ENCODE data around the gene CELF5.

The CELF5 gene

GRCh38 chr19:3224346-3225168 is at the start of gene CELF5:
Gene CELF5, plus strand, starts transcription at chr19:3224661. Its CDS starts 79 bp downstream, at chr19:3224740.
- DNase-seq (ENCODE audit: low read depth) = peak; percentile 37

DNA sequence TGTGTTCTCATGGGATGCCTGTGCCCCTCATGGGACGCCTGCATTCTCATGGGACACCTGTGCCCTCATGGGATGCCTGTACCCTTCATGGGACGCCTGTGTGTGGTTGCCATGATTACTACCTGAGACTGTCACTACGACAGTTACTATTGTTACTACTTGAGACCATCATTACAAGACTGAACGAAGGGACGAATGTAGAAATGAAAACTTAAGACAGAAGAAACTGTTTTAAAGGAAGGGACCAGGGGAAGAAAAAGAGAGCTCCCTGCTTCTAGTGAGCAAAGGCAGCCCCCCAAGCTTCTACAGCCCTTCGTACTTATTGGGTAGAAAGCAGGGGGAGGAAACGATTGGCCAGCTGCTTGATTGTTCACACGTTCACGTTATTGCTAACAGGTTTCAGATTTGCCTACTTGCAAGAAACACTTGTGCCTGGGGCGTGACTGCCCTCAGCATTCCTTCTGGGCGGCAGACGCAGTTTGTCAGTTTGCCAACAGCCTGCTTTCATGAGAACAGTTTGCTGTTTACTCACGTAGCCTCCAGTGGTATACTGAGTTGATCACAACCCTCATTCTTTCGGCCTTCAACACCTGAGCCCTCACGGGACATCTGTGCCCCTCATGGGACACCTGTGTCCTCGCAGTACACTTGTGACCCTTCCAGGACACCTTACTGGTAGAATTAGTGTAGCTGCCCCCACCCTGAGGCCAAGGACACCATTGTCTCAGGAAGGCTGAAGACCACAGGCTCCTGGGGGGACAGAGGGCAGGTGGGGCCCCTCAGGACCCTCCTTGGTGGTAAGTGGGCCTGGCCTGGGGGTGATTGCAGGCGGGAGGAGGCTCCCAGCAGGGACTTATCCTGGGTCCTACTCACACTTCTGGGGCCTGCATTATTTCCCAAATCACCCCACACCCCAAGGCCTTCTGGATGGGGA is 48.4 kb upstream of the CELF5 start:
- no peak for DNase-seq (ENCODE audit: low read depth)

DNA sequence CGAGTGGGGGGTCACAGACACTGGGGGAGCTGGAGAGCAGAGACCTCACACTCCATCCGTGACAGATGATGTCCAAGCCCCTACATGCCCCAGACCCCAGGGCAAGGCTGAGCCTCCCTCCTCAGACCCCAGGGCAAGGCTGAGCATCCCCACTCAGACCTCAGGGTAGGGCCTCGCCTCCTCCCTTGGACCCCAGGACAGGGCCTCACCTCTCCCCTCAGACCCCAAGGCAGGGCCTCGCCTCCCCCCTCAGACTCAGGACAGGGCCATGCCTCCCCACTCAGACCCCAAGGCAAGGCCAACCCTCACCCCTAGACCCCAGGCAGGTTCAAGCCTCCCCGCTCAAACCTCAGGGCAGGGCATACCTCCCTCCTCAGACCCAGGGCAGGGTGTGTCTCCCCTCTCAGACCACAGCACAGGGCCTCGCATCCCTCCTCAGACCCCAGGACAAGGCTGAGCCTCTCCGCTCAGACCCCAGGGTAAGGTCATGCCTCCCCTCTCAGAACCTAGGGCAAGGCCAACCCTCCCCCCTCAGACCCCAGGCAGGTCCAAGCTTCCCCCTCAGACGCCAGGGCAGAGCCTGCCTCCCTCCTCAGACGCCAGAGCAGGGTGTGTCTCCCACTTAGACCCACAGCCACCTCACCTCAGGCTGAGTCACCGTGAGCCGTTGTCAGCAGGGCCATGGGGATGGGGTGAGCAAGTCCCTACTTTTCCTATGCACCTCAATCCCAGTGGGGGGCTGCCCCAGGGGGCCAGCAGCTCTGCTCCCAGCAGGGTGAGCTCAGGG is 47.6 kb upstream of the CELF5 start:
- DNase-seq (ENCODE audit: low read depth) = no peak

- DNase-seq (ENCODE audit: low read depth) = no peak
Observed at GRCh38 chr19:3178377-3178972, 46.0 kb upstream of the CELF5 start, which contains the start of gene S1PR4. Gene S1PR4, plus strand, starts transcription at chr19:3178769. Its CDS starts 24 bp downstream, at chr19:3178793.

DNA sequence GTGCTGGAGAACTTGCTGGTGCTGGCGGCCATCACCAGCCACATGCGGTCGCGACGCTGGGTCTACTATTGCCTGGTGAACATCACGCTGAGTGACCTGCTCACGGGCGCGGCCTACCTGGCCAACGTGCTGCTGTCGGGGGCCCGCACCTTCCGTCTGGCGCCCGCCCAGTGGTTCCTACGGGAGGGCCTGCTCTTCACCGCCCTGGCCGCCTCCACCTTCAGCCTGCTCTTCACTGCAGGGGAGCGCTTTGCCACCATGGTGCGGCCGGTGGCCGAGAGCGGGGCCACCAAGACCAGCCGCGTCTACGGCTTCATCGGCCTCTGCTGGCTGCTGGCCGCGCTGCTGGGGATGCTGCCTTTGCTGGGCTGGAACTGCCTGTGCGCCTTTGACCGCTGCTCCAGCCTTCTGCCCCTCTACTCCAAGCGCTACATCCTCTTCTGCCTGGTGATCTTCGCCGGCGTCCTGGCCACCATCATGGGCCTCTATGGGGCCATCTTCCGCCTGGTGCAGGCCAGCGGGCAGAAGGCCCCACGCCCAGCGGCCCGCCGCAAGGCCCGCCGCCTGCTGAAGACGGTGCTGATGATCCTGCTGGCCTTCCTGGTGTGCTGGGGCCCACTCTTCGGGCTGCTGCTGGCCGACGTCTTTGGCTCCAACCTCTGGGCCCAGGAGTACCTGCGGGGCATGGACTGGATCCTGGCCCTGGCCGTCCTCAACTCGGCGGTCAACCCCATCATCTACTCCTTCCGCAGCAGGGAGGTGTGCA is 45.3 kb upstream of the CELF5 start:
- no peak for DNase-seq (ENCODE audit: low read depth)

DNA sequence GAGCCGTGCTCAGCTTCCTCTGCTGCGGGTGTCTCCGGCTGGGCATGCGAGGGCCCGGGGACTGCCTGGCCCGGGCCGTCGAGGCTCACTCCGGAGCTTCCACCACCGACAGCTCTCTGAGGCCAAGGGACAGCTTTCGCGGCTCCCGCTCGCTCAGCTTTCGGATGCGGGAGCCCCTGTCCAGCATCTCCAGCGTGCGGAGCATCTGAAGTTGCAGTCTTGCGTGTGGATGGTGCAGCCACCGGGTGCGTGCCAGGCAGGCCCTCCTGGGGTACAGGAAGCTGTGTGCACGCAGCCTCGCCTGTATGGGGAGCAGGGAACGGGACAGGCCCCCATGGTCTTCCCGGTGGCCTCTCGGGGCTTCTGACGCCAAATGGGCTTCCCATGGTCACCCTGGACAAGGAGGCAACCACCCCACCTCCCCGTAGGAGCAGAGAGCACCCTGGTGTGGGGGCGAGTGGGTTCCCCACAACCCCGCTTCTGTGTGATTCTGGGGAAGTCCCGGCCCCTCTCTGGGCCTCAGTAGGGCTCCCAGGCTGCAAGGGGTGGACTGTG is 44.6 kb upstream of the CELF5 start:
- no peak for DNase-seq (ENCODE audit: low read depth)

GRCh38 chr19:3183721-3184641 is 40.5 kb upstream of the CELF5 start:
- DNase-seq (ENCODE audit: low read depth) = no peak

DNA sequence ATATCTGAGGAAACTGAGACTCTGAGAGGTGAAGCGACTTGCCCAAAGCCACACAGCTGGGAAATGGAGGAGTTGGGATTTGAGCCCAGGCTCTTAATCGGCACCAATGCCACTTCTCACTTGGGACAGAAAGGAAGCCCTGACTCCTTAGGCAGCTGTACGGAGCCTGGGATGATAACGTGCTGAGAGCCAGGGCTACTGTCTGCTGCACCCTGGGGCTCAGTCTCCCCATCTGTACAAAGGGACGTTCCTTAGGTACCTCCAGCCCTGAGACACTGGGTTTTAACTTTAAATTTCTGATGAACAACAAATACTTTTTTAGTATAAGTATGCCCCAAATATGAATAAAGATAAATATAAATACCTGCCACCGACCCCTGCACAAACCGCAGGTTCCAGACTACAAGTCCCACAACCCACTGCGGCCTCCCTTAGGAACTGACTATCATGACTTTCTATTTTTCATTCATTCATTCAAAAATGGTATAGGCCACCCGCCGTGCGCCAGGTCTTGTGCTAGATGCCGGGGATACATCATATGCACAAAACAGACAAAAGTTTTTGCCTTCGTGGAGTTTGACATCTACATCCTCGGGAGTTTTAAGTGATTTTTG is 39.5 kb upstream of the CELF5 start:
- DNase-seq (ENCODE audit: low read depth) = peak; percentile 35

- peak; percentile 90 for DNase-seq (ENCODE audit: low read depth)
Observed at GRCh38 chr19:3185461-3186159, 38.9 kb upstream of the CELF5 start, which contains the start of gene NCLN. Gene NCLN, plus strand, starts transcription at chr19:3185930. Its CDS starts 101 bp downstream, at chr19:3186031.

- DNase-seq (ENCODE audit: low read depth) = no peak
Observed at GRCh38 chr19:3186160-3186688, 38.2 kb upstream of the CELF5 start.

GRCh38 chr19:3186891-3187661 is 37.4 kb upstream of the CELF5 start:
- no peak for DNase-seq (ENCODE audit: low read depth)

DNA sequence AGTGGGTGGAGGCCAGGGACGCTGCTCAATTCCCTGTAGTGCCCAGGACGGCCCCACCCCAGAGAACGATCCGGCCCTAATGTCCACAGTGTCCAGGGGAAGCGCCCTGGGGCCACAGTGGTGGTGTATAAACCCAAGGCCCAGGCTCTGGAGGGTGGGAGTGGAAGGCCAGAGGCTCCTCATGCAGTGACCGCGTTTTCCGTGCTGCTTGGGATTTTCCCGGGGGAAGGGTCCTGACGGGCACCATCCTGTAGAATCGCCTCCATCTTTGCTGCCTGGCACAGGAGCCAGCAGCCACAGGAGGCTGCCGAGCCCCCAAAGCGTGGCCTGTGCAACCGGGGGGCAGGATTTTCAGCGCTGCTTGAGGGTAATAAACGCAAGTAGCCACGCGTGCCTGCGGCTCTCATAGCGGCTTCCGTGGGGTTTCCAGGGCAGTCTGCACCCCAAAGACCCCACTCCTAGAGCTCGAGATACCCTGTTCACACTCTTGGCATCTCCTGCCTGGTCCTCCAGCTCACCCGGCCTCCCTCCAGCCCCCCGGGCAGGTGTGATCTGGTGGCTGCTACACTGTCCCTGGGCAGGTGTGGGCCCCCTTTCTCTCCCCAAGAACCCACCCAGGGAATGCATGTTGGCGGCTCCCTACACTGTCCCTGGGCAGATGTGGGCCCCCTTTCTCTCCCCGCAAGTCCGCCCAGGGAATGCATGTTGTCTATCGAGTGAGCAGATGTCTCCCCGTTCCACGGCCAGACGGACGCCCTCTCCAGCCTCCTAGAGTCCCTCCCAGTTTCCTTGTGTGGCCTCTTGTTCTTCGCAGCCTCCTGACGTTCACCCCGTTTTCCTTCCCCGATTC is 36.6 kb upstream of the CELF5 start:
- DNase-seq (ENCODE audit: low read depth) = no peak

DNA sequence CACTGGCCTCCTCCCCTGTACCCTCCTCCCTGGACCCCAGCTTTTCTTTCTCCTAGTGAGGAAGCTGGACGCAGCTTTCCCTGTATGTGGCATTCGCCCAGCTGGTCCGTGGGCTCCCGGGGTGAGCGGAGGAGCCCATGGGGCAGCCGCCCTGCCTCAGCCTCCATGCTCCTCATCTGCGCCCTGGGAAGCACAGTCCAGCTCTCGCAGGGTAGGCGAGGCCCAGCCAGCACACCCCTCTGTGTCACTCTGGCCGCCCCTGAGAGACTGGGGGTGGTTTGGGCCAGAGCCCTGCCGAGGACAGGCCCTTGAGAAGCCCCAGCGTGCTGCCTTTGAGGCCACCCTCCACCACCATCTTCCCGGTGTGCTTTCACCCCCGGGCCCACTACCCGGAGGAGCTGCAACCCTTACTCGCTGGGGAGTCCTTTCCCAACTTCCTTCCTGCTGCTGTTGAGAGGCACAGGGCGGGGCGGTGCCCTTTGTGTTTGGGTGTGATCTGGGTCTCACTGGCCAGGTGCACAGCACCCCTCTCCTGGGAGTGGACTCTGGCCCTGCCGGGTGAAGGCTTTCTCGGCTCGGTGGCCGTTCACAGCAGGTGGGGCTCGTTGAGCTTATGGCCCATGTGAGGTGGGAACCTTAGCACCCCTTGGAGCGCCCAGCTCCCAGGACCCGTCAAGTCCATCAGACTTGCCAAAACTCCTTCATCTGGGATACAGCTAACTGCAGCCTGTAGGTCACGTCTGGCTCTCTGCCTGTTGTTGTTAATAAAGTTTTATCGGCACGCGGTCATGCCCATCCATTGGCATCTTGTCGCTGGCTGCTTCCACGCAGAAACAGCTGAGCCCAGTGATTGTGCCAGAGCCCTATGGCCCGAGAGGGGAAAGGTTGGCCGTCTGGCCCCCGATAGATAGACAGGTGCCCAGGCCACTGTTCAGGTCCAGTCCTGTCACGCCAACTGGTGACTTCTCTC is 35.5 kb upstream of the CELF5 start:
- DNase-seq (ENCODE audit: low read depth) = no peak

DNA sequence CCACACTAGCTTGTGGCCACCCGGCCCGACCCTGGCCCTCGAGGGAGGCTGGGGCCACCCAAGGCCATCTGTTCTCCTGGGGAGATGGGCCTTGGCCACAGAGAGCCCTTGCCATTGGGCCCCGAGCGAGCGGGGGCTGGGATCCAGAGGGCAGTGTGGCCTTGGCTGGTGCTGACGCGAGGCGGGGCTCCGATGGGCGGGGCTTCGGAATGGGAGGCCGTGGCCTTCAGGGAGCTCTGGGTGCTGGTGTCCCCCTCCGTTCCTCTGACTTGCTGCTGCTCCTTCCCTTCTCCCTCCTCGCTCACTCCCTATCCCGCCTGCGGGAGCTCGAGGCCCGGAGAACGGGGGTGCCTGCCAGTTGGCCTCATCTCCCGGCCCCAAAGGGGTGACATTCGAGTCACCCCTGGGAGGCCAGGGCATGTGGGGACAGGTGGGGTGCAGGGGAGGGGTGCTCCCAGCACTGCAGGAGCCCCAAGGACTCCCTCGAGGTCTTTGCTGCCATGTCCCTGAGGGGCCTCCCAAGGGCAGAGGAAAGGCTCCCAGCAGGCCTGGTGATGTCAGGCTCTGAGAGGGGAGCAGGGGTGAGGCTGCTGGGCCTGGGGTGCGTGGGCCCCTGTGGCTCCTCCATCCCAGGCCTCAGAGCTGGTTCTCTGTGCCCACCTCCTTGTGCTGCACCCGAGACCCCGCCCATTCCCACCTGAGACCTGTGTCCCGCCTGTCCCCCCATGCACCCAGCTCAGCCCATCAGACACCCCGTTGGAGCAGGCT is 34.6 kb upstream of the CELF5 start:
- no peak for DNase-seq (ENCODE audit: low read depth)

Data from stimulated activated CD8-positive, alpha-beta memory T cell treated with anti-CD3 and anti-CD28 coated beads, Interleukin-15, amount 100 ng/mL, for 24 hours (primary cell).